Transverse colon (tissue), 4 donors: Measurements from ENCODE around the gene UPP2. TPM values are rescaled to one million over a fixed set of nuclear protein-coding genes. Genes with fewer than 3 reads are reported as not detected.

Experiments
- DNase-seq: peaks from one replicate; pipeline ENCODE4 v3.0.0-alpha.2; 2019
- H3K27ac ChIP-seq, 4 donors: fragments of 200-600 bp; sonication (generic); 2 replicates each; pipeline ENCODE4 v1.5.1; 2016 to 2018; ENCODE audit warnings: inconsistent platforms in 4 of 4
- H3K27me3 ChIP-seq: fragments of 200-600 bp; sonication (generic); 2 replicates; pipeline ENCODE4 v1.5.1; 2017; ENCODE audit warnings: inconsistent platforms
- H3K36me3 ChIP-seq, 4 donors: fragments of 200-600 bp; sonication (generic); 2 replicates each; pipeline ENCODE4 v1.5.1; 2017 to 2019; ENCODE audit warnings: inconsistent platforms in 4 of 4
- H3K4me1 ChIP-seq, 4 donors: fragments of 200-600 bp; sonication (generic); 2 replicates each; pipeline ENCODE4 v1.5.1; 2017 to 2020; ENCODE audit warnings: inconsistent platforms in 4 of 4
- H3K4me3 ChIP-seq, 4 donors: fragments of 200-600 bp; sonication (generic); 1 replicate in 1 of 4; 2 replicates in 3 of 4; pipeline versions ENCODE4 v1.5.1 to v1.6.1; 2017 to 2019; ENCODE audit warnings: inconsistent platforms in 4 of 4
- H3K9me3 ChIP-seq, 2 donors: fragments of 200-600 bp; sonication (generic); 2 replicates each; pipeline ENCODE4 v1.5.1; 2017 to 2019; ENCODE audit warnings: inconsistent platforms in 2 of 2
- EP300 ChIP-seq: sonication (generic); formaldehyde crosslinking; IDR thresholded peaks from one replicate; pipeline ENCODE4 v1.6.1; 2017; ENCODE audit warnings: antibody characterized with exemption, low read depth
- POLR2A ChIP-seq: fragments of 450-650 bp; IDR thresholded peaks from one replicate; pipeline ENCODE4 v1.6.1; 2016; ENCODE audit warnings: antibody characterized with exemption, mild to moderate bottlenecking, moderate library complexity
- POLR2AphosphoS5 ChIP-seq, 3 donors: sonication (generic); formaldehyde crosslinking; IDR thresholded peaks; one replicate each; pipeline ENCODE4 v1.6.1; 2016; ENCODE audit warnings: antibody characterized with exemption in 3 of 3
- WGBS, 2 donors: methylation state at CpG; one replicate each; pipeline ENCODE4 v1.1.5; 2018; ENCODE audit warnings: low coverage in 1 of 2; 5-methylcytosine and 5-hydroxymethylcytosine counted together
- in situ Hi-C, 4 donors: fragments of 200-750 bp; cut with MboI; loops; one replicate each; pipeline versions ENCODE4 v1.15.0 to v1.15.1; 2017; ENCODE audit warnings: low sequenced_read_pairs in 3 of 4, low pct_ligation_motif_present in 1 of 4, low pct_unique_long_range_greater_than_20kb in 1 of 4
- intact Hi-C: fragments of 100-400 bp; cut with DNase I; formaldehyde crosslinking; loops from one replicate; pipeline ENCODE4 v1.15.1; 2023; ENCODE audit warnings: low total_unique reads
- total RNA-seq, 4 donors: library from RNA; depleted of rRNA; stranded (reverse); fragments of >200 nt; gene quantifications; one replicate each; pipeline ENCODE4 v1.1.0, GENCODE V29; 2016
- TF ChIP-seq, protein P1 (sequence below), 5 experiments: fragments of 200-600 bp in 3 of 5; fragments of 450-650 bp in 2 of 5; sonication (generic) in 3 of 5; IDR thresholded peaks; 1 replicate in 2 of 5; 2 replicates in 3 of 5; pipeline ENCODE4 v1.5.1; 2016 to 2017; ENCODE audit warnings: antibody characterized with exemption in 5 of 5, inconsistent platforms in 3 of 5, mild to moderate bottlenecking in 2 of 5, moderate library complexity in 1 of 5

The UPP2 gene
- total RNA-seq, 4 donors from 2014 or later, result not detected

DNA sequence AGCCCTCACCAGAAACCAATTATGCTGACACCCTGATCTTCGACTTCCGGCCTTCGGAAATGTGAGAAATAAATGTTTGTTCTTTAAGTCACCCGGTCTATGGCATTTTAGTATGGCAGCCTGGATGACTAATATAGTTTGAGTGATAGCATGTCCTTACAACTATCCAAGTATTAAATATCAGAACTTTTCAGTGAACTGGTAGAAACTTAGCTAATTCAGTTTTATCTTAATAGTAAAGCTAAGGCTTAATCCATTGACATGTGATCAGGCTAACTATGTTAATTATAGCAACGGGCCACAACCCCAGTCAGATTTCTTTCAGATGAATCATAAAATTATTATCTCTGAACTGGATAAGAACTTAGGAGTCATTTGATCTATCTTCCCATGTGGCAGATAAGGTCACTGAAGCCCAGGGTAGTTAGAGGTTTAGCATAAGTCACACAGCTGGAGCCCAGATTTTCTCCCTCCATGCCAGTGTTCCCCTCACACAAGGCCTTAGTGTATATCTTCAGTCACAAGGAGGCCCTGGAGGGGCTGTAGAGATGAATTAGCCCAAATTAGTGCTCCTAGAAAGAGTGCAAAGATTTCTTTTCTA lies 40.7 kb upstream of the UPP2 start:
- WGBS, 2 donors, result 67 to 82% methylated on average over 1 to 5 of the region's 5 CpGs
- no peak overlapping the region for H3K4me3 ChIP-seq
- H3K27ac ChIP-seq, result no peak overlapping the region
- TF ChIP-seq, protein P1, sequence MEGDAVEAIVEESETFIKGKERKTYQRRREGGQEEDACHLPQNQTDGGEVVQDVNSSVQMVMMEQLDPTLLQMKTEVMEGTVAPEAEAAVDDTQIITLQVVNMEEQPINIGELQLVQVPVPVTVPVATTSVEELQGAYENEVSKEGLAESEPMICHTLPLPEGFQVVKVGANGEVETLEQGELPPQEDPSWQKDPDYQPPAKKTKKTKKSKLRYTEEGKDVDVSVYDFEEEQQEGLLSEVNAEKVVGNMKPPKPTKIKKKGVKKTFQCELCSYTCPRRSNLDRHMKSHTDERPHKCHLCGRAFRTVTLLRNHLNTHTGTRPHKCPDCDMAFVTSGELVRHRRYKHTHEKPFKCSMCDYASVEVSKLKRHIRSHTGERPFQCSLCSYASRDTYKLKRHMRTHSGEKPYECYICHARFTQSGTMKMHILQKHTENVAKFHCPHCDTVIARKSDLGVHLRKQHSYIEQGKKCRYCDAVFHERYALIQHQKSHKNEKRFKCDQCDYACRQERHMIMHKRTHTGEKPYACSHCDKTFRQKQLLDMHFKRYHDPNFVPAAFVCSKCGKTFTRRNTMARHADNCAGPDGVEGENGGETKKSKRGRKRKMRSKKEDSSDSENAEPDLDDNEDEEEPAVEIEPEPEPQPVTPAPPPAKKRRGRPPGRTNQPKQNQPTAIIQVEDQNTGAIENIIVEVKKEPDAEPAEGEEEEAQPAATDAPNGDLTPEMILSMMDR (IDR thresholded peaks at IDR 0.05), result no peak
- no peak for TF ChIP-seq EP300
- TF ChIP-seq POLR2A, result no peak
- no peak for TF ChIP-seq POLR2AphosphoS5 (IDR thresholded peaks at IDR 0.05)
- no peak for DNase-seq
- H3K9me3 ChIP-seq, result no peaks in the 10 kb centered on the region
- H3K36me3 ChIP-seq, result no peaks in the 10 kb centered on the region
- no peaks in the 10 kb centered on the region for H3K27me3 ChIP-seq
- intact Hi-C loops (no loop called here), in situ Hi-C loops (no loop called here)
- H3K4me1 ChIP-seq, result no peaks in the 10 kb centered on the region

DNA sequence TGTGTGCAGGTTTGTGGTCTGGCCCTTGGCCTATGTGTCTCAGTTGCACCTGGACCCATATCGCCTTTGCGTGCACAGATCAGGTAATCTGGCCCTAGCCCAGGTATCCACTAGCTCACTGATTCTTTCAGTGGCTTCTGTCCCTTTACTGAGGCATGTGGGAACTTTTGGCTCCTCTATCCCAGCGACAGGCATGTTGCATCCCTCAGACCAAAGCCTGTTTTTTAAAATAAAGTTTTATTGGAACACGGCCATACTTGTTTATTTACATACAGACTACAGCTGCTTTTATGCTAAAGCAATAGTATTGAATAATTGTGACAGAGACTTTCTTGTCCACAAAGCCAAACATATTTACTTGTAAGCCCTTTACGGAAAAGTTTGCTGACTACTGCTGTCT lies 39.9 kb upstream of the UPP2 start:
- in situ Hi-C loops (no loop called here), intact Hi-C loops (no loop called here)
- no peaks in the 10 kb centered on the region for H3K4me1 ChIP-seq
- no peaks in the 10 kb centered on the region for H3K27me3 ChIP-seq
- no peak overlapping the region for H3K4me3 ChIP-seq
- WGBS, 2 donors, result 87 to 98% methylated on average over 4 to 5 of the region's 5 CpGs
- H3K36me3 ChIP-seq, result no peaks in the 10 kb centered on the region
- no peak overlapping the region for H3K27ac ChIP-seq
- no peak for DNase-seq
- TF ChIP-seq POLR2A, result no peak
- TF ChIP-seq EP300, result no peak
- TF ChIP-seq POLR2AphosphoS5 (IDR thresholded peaks at IDR 0.05), result no peak
- TF ChIP-seq, protein P1 (IDR thresholded peaks at IDR 0.05), result no peak
- no peaks in the 10 kb centered on the region for H3K9me3 ChIP-seq

DNA sequence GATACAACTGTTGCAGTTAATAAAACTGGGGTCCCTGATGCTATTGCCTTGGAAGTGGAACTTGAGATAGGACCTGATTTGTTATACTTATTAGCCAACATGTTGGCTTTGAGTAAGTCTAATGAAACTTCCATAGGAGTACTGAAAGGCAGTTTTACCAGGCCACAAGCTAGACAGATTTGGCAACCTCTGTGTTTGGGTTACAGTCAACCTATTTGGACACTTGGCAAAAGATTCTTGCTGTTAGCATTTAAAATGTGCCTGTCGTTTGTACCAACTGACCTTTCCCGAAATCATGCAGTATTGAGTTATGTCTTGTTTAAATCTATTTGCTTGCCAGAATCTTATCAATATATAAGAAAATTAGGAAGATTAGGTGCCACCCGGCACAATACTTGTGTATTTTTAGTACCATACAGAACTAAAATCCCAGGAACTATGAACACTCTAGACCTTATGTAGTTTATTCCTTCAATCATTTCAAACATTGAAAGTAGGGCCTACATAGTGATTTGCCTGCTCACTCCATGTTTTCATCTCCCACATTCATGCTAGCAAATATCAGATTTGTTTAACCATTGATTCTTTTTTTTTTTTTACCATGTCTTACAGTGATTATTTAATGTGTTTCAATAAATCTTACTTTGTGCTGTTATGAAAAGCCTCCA lies 35.5 kb upstream of the UPP2 start:
- DNase-seq, result no peak
- TF ChIP-seq, protein P1 (IDR thresholded peaks at IDR 0.05), result no peak
- TF ChIP-seq EP300 (no peak), POLR2AphosphoS5 (IDR thresholded peaks at IDR 0.05) (no peak), POLR2A (no peak)
- Histone ChIP-seq H3K4me1 (no peaks in the 10 kb centered on the region), H3K36me3 (no peaks in the 10 kb centered on the region), H3K4me3 (no peak overlapping the region), H3K27me3 (no peaks in the 10 kb centered on the region), H3K9me3 (no peaks in the 10 kb centered on the region), H3K27ac (no peak overlapping the region)
- WGBS, 2 donors, result 90 to 93% methylated on average over 3 of the region's 3 CpGs
- intact Hi-C loops (no loop called here), in situ Hi-C loops (no loop called here)

DNA sequence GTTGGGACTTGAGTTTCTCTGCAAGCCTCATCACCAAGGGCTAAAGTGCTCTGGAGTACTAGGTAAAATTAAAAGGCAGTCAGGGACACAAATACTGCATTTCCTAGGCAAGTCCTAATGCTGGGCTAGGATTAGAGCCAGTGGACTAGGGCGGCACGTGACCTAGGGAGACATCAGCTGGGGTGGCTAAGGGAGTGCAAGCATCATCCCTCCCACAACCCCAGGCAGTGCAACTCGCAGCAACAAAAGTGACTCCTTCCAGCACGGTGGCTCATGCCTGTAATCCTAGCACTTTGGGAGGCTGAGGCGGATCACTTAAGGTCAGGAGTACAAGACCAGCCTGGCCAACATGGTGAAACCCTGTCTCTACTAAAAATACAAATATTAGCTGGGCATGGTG lies 30.7 kb upstream of the UPP2 start:
- Histone ChIP-seq H3K9me3 (no peaks in the 10 kb centered on the region), H3K4me3 (no peak overlapping the region), H3K27ac (no peak overlapping the region), H3K27me3 (no peaks in the 10 kb centered on the region), H3K36me3 (no peaks in the 10 kb centered on the region), H3K4me1 (no peaks in the 10 kb centered on the region)
- no peak for DNase-seq
- in situ Hi-C loops (no loop called here), intact Hi-C loops (no loop called here)
- no peak for TF ChIP-seq POLR2A
- TF ChIP-seq, protein P1 (IDR thresholded peaks at IDR 0.05), result no peak
- TF ChIP-seq EP300, result no peak
- TF ChIP-seq POLR2AphosphoS5 (IDR thresholded peaks at IDR 0.05), result no peak
- 91% methylated on average over 5 of the region's 5 CpGs; no CpG with 5 or more reads in 1 of the 2 donors for WGBS, 2 donors
